KMS-11 (cell line): ENCODE results near the gene CHRNA10.
"Not testable (repeated sequence)": the region's sequence is repeated elsewhere in the genome, so short reads cannot be mapped to it uniquely, and the experiment has no call there.

ENCODE experiments used
- H2AFZ ChIP-seq: fragments of 200-600 bp; sonication (generic); 2 replicates; pipeline ENCODE4 v1.6.1; 2016; ENCODE audit warnings: antibody characterized with exemption, mixed run types, low read depth
- H3K27ac ChIP-seq: fragments of 200-600 bp; sonication (generic); 2 replicates; pipeline ENCODE4 v1.6.1; 2016; ENCODE audit warnings: mild to moderate bottlenecking, mixed run types
- H3K27me3 ChIP-seq: fragments of 200-600 bp; sonication (generic); 2 replicates; pipeline ENCODE4 v1.6.1; 2017; ENCODE audit warnings: mild to moderate bottlenecking, low read depth, mixed run types, moderate library complexity; ENCODE audit not compliant: insufficient read depth
- H3K36me3 ChIP-seq: fragments of 200-600 bp; sonication (generic); 2 replicates; pipeline ENCODE4 v1.6.1; 2017; ENCODE audit warnings: mild to moderate bottlenecking, mixed run types; ENCODE audit not compliant: insufficient read depth
- H3K4me1 ChIP-seq: fragments of 200-600 bp; sonication (generic); 2 replicates; pipeline ENCODE4 v1.6.1; 2016; ENCODE audit warnings: mild to moderate bottlenecking, low read depth, mixed run types; ENCODE audit not compliant: poor library complexity, severe bottlenecking
- H3K4me2 ChIP-seq: fragments of 200-600 bp; sonication (generic); 2 replicates; pipeline ENCODE4 v1.7.0; 2016; ENCODE audit warnings: mild to moderate bottlenecking, mixed run types
- H3K4me3 ChIP-seq: fragments of 200-600 bp; sonication (generic); IDR thresholded peaks from 2 replicates; pipeline ENCODE4 v1.6.1; 2017; ENCODE audit warnings: low read depth, low read length, mixed read lengths; ENCODE audit not compliant: insufficient read depth
- H3K79me2 ChIP-seq: fragments of 200-600 bp; sonication (generic); 2 replicates; pipeline ENCODE4 v1.6.1; 2016; ENCODE audit warnings: low read depth, mixed run types; ENCODE audit not compliant: insufficient read depth
- H3K9ac ChIP-seq: fragments of 200-600 bp; sonication (generic); 2 replicates; pipeline ENCODE4 v1.6.1; 2016; ENCODE audit warnings: mild to moderate bottlenecking, mixed run types
- H4K20me1 ChIP-seq: fragments of 200-600 bp; sonication (generic); 2 replicates; pipeline ENCODE4 v1.6.1; 2016; ENCODE audit warnings: mild to moderate bottlenecking, mixed run types; ENCODE audit not compliant: insufficient read depth
- CTCF ChIP-seq: fragments of 200-600 bp; sonication (generic); conservative IDR thresholded peaks from 2 replicates; pipeline ENCODE4 v1.6.1; 2017; ENCODE audit warnings: low read depth, mild to moderate bottlenecking, antibody characterized with exemption, low read length, moderate library complexity, mixed read lengths

Gene CHRNA10

DNA sequence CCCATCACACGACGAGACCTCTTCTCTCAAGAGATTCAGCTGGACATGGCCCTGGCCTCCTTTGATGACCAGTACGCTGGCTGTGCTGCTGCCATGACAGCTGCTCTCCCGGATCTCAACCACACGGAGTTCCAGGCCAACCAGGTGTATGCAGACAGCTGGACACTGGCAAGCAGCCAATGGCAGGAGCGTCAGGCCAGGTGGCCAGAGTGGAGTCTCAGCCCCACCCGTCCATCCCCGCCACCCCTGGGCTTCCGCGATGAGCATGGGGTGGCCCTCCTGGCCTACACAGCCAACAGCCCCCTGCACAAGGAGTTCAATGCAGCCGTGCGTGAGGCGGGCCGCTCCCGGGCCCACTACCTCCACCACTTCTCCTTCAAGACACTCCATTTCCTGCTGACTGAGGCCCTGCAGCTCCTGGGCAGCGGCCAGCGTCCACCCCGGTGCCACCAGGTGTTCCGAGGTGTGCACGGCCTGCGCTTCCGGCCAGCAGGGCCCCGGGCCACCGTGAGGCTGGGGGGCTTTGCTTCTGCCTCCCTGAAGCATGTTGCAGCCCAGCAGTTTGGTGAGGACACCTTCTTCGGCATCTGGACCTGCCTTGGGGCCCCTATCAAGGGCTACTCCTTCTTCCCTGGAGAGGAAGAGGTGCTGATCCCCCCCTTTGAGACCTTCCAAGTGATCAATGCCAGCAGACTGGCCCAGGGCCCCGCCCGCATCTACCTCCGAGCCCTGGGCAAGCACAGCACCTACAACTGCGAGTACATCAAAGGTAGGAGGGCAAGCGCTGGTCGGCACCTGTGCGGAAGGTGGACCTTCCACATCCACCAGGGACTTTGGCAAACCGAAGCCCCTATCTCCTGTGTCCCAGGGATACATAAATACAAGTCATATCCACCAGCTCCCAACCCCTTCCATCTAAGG is 11.3 kb downstream of the CHRNA10 start:
- no peaks in the 10 kb centered on the region for H3K27me3 ChIP-seq
- H3K9ac ChIP-seq, result no peak overlapping the region
- H3K79me2 ChIP-seq, result no peaks in the 10 kb centered on the region
- no peaks in the 10 kb centered on the region for H3K36me3 ChIP-seq
- no peaks in the 10 kb centered on the region for H3K4me1 ChIP-seq
- H3K27ac ChIP-seq, result no peak overlapping the region
- no peak overlapping the region for H2AFZ ChIP-seq
- H3K4me3 ChIP-seq, result no peak overlapping the region
- TF ChIP-seq CTCF, result no peak
- no peaks in the 10 kb centered on the region for H4K20me1 ChIP-seq
- no peak overlapping the region for H3K4me2 ChIP-seq

DNA sequence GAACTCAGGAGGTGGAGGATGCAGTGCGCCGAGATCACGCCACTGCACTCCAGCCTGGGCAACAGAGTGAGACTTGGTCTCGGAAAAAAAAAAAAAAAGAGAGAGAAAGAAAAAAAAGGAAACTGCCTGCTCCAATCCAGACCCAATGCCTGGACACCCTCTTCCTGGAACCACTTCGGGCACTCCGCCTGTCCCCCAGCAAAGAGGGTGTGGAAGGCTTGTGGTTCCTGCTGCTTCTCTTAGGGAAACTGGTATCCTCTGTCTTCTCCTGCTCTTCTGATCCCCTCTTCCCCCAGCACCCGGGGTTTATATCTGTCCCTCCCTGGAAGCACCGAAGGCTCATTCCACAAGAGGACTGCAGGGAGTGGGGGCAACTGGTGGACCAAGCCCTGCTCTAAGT is 12.9 kb downstream of the CHRNA10 start:
- no peaks in the 10 kb centered on the region for H3K36me3 ChIP-seq
- H3K27me3 ChIP-seq, result no peaks in the 10 kb centered on the region
- no peaks in the 10 kb centered on the region for H3K4me1 ChIP-seq
- H3K79me2 ChIP-seq, result no peaks in the 10 kb centered on the region
- no peak for TF ChIP-seq CTCF
- no peak overlapping the region for H2AFZ ChIP-seq
- H4K20me1 ChIP-seq, result no peaks in the 10 kb centered on the region
- H3K4me3 ChIP-seq, result no peak overlapping the region
- H3K9ac ChIP-seq, result no peak overlapping the region
- no peak overlapping the region for H3K4me2 ChIP-seq
- H3K27ac ChIP-seq, result no peak overlapping the region

DNA sequence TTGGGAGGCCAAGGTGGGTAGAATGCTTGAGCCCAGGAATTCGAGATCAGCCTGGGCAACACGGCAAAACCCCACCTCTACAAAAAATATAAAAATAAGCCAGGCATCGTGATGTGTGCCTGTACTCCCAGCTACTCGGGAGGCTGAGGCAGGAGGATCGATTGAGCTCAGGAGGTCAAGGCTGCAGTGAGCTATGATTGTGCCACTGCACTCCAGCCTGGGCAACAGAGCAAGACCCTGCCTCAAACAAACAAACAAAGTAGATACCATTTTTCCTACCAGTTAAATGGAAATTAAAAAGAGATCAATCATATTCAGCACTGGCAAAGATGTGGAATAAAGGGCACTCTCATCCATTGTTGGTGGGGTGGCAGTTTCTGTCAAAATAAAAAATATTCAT is 13.9 kb downstream of the CHRNA10 start:
- H2AFZ ChIP-seq, H3K36me3 ChIP-seq, H3K4me3 ChIP-seq, H3K27ac ChIP-seq, H3K4me1 ChIP-seq, H3K27me3 ChIP-seq, H4K20me1 ChIP-seq, H3K9ac ChIP-seq, H3K4me2 ChIP-seq, H3K79me2 ChIP-seq: not testable (repeated sequence)

DNA sequence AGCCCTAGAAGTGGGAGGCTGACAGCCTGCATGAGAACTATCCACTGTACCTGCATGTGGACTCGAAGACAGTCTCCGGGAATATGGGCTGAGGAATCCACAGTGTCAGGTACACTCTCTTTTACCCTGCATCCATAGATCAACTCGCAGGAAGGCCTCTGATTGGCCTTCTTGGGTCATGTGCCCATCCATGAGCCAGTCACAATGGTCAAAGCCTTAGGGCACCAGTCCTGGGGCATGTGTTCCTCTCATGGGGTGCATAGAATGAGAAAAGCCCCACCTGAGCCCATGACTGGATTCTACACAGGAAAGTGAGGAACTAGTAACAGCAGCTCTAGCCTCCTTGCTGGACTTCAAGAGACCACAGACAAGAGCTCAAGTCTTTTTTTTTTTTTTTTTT is 15.6 kb downstream of the CHRNA10 start:
- no peaks in the 10 kb centered on the region for H3K36me3 ChIP-seq
- TF ChIP-seq CTCF, result no peak
- H3K4me2 ChIP-seq, result no peak overlapping the region
- H3K27me3 ChIP-seq, result no peaks in the 10 kb centered on the region
- no peaks in the 10 kb centered on the region for H3K79me2 ChIP-seq
- no peak overlapping the region for H3K27ac ChIP-seq
- H4K20me1 ChIP-seq, result no peaks in the 10 kb centered on the region
- no peaks in the 10 kb centered on the region for H3K4me1 ChIP-seq
- no peak overlapping the region for H3K9ac ChIP-seq
- H2AFZ ChIP-seq, result no peak overlapping the region
- no peak overlapping the region for H3K4me3 ChIP-seq

- not testable (repeated sequence) for H3K4me3 ChIP-seq, H3K27ac ChIP-seq, H3K4me2 ChIP-seq, H3K36me3 ChIP-seq, H3K4me1 ChIP-seq, H4K20me1 ChIP-seq, H3K9ac ChIP-seq, H3K79me2 ChIP-seq, H2AFZ ChIP-seq
- H3K27me3 ChIP-seq, result peaks cover 14% of the 10 kb centered on the region; the same call in 1 of the 2 replicates
Measured at GRCh38 chr11:3652514-3652913, 18.7 kb downstream of the CHRNA10 start.

DNA sequence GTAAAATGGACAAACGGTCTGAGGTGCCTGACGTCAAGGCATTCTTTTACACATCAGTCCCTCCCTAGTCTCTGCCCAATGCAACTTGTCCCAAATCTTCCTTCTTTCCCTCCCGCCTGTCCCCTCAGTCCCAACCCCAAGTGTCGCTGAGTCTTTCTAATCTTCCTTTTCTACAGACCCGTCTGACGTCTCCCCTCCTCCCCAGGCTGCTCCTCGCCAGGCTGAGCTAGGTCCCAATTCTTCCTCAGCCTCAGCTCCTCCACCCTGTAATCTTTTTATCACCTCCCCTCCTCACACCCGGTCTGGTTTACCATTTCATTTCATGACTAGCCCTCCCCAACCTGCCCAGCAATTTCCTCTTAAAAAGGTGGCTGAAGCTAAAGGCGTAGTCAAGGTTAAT is 21.8 kb downstream of the CHRNA10 start:
- H3K4me1 ChIP-seq, H3K36me3 ChIP-seq, H3K27ac ChIP-seq, H2AFZ ChIP-seq, H3K4me3 ChIP-seq, H3K79me2 ChIP-seq, H3K4me2 ChIP-seq, H4K20me1 ChIP-seq, H3K9ac ChIP-seq: not testable (repeated sequence)
- H3K27me3 ChIP-seq, result peaks cover 14% of the 10 kb centered on the region; the same call in 1 of the 2 replicates

GRCh38 chr11:3648843-3649242 is 22.3 kb downstream of the CHRNA10 start:
- H3K4me3 ChIP-seq, H3K9ac ChIP-seq, H3K4me2 ChIP-seq, H3K4me1 ChIP-seq, H2AFZ ChIP-seq, H3K36me3 ChIP-seq, H3K27ac ChIP-seq, H4K20me1 ChIP-seq, H3K79me2 ChIP-seq: not testable (repeated sequence)
- peaks cover 14% of the 10 kb centered on the region; the same call in 1 of the 2 replicates for H3K27me3 ChIP-seq
